ENCODE data around the gene GMCL2. TPM values are rescaled to one million over a fixed set of nuclear protein-coding genes. Genes with fewer than 3 reads are reported as not detected.
A peak's percentile ranks its signal among the peaks of the same experiment; 100 is the strongest.

The GMCL2 gene
- total and polyA plus RNA-seq, 9 of the 15 experiments (the other 6 are each of a cell fraction or from before 2014, with no cell fraction given): 0.04 TPM; not detected in 8

DNA sequence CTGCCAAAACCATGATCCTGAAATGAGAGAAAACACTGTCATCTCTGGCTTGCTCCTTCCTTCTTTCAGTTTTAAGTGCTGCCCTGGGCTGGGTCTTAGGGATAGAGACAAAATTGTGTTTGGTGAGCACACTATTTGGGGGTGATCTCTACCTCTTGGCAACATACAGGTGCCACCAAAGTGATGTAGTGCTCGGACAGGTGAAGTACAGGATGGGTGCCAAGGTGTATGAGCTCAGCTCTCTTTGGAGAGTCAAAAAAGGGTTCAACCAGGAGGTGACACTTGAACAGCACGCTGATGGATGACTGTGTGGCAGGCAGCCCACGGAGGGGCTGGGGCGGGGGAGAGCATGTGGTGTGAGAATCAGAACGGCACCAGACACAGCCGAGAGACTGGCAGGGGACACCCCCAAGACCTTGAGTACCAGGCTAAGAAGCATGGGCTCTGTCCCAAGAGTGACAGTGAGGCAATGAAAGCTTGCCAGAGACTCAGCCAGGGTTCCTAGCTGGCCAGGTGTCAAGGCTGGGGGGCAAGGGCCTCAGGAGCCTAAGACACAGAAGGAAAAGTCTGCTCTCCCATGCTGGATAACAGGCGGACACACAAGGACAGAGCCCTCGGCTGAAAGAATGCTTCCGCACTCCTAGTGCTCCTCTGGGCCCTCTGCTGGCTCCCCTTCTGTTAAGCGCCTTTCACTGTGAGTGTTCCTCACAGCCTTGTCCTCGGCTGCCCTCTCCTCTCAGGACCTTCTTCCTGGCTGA is 36.0 kb downstream of the GMCL2 start (continued):
- TF ChIP-seq, protein P1, sequence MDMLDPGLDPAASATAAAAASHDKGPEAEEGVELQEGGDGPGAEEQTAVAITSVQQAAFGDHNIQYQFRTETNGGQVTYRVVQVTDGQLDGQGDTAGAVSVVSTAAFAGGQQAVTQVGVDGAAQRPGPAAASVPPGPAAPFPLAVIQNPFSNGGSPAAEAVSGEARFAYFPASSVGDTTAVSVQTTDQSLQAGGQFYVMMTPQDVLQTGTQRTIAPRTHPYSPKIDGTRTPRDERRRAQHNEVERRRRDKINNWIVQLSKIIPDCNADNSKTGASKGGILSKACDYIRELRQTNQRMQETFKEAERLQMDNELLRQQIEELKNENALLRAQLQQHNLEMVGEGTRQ (CRISPR knock-in tag; IDR thresholded peaks at IDR 0.05): no peak
- TF ChIP-seq SP1 (CRISPR knock-in tag; IDR thresholded peaks at IDR 0.05) (no peak), POLR2AphosphoS2 (IDR thresholded peaks at IDR 0.05; ENCODE audit: low read length) (peak; percentile 85), PYGO2 (tag; IDR thresholded peaks at IDR 0.05) (no peak), POLR2G (IDR thresholded peaks at IDR 0.05; ENCODE audit: low read depth, low read length) (peak; percentile 65; the same call in 1 of the 2 replicates), ZNF668 (CRISPR knock-in tag; IDR thresholded peaks at IDR 0.05) (no peak), HCFC1 (IDR thresholded peaks at IDR 0.05; ENCODE audit: low read depth, low read length) (no peak), PURB (CRISPR knock-in tag; IDR thresholded peaks at IDR 0.05; ENCODE audit: low read depth) (no peak), RUNX1 (IDR thresholded peaks at IDR 0.05; ENCODE audit: low read depth) (no peak), NFATC3 (IDR thresholded peaks at IDR 0.05) (no peak), ILK (tag; IDR thresholded peaks at IDR 0.05; ENCODE audit: borderline replicate concordance, low read depth) (no peak)
- TF ChIP-seq, protein P2, sequence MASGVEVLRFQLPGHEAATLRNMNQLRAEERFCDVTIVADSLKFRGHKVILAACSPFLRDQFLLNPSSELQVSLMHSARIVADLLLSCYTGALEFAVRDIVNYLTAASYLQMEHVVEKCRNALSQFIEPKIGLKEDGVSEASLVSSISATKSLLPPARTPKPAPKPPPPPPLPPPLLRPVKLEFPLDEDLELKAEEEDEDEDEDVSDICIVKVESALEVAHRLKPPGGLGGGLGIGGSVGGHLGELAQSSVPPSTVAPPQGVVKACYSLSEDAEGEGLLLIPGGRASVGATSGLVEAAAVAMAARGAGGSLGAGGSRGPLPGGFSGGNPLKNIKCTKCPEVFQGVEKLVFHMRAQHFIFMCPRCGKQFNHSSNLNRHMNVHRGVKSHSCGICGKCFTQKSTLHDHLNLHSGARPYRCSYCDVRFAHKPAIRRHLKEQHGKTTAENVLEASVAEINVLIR (CRISPR knock-in tag; IDR thresholded peaks at IDR 0.05): no peak
- TF ChIP-seq, protein P3, sequence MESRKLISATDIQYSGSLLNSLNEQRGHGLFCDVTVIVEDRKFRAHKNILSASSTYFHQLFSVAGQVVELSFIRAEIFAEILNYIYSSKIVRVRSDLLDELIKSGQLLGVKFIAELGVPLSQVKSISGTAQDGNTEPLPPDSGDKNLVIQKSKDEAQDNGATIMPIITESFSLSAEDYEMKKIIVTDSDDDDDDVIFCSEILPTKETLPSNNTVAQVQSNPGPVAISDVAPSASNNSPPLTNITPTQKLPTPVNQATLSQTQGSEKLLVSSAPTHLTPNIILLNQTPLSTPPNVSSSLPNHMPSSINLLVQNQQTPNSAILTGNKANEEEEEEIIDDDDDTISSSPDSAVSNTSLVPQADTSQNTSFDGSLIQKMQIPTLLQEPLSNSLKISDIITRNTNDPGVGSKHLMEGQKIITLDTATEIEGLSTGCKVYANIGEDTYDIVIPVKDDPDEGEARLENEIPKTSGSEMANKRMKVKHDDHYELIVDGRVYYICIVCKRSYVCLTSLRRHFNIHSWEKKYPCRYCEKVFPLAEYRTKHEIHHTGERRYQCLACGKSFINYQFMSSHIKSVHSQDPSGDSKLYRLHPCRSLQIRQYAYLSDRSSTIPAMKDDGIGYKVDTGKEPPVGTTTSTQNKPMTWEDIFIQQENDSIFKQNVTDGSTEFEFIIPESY (CRISPR knock-in tag; IDR thresholded peaks at IDR 0.05): peak; percentile 54; the same call in 1 of the 2 replicates
- TF ChIP-seq, protein P4, sequence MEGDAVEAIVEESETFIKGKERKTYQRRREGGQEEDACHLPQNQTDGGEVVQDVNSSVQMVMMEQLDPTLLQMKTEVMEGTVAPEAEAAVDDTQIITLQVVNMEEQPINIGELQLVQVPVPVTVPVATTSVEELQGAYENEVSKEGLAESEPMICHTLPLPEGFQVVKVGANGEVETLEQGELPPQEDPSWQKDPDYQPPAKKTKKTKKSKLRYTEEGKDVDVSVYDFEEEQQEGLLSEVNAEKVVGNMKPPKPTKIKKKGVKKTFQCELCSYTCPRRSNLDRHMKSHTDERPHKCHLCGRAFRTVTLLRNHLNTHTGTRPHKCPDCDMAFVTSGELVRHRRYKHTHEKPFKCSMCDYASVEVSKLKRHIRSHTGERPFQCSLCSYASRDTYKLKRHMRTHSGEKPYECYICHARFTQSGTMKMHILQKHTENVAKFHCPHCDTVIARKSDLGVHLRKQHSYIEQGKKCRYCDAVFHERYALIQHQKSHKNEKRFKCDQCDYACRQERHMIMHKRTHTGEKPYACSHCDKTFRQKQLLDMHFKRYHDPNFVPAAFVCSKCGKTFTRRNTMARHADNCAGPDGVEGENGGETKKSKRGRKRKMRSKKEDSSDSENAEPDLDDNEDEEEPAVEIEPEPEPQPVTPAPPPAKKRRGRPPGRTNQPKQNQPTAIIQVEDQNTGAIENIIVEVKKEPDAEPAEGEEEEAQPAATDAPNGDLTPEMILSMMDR (IDR thresholded peaks at IDR 0.05 in 2 of 3, conservative IDR thresholded peaks at IDR 0.05 in 1 of 3; ENCODE audit: insufficient read depth in 2 of 3, low read depth in 1 of 3, low read length in 3 of 3): peak; percentile 15 to 42 (median 33); a peak in 3 of 6 replicates
- TF ChIP-seq, protein P5, sequence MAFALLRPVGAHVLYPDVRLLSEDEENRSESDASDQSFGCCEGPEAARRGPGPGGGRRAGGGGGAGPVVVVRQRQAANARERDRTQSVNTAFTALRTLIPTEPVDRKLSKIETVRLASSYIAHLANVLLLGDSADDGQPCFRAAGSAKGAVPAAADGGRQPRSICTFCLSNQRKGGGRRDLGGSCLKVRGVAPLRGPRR (CRISPR knock-in tag; IDR thresholded peaks at IDR 0.05): no peak
- TF ChIP-seq, protein P6, sequence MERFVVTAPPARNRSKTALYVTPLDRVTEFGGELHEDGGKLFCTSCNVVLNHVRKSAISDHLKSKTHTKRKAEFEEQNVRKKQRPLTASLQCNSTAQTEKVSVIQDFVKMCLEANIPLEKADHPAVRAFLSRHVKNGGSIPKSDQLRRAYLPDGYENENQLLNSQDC (CRISPR knock-in tag; IDR thresholded peaks at IDR 0.05): no peak

All from K562 (cell line).